Endothelial cell of umbilical vein (primary cell): ENCODE results near the gene ZNF614. TPM values are rescaled to one million over a fixed set of nuclear protein-coding genes. Genes with fewer than 3 reads are reported as not detected.

Source experiments
- BruUV-seq: library from RNA; stranded (reverse); fragments of 400-500 nt; replicated peaks from 2 replicates; lab custom pipeline; 2021; lab: Mats Ljungman, UMichigan
- CTCF ChIA-PET: fragments of 300-600, 350-600 bp; sonication (Branson Sonifier 250); formaldehyde crosslinking; loops from one replicate; lab custom pipeline; 2021; ENCODE audit warnings: antibody characterized with exemption, inconsistent platforms; lab: Charles Lee
- POLR2A ChIA-PET: fragments of 300-600, 350-600 bp; sonication (Branson Sonifier 250); formaldehyde crosslinking; loops from one replicate; lab custom pipeline; 2021; ENCODE audit warnings: antibody characterized with exemption, inconsistent platforms; lab: Charles Lee
- DNase-seq: peaks from one replicate; pipeline ENCODE4 v3.0.0-alpha.2; 2011; ENCODE audit warnings: low read depth, low spot score
- FAIRE-seq: peaks from 2 replicates; lab custom pipeline; 2011; peaks lifted over from hg19 to GRCh38; lab: Jason Lieb, UNC
- H2AFZ ChIP-seq: 2 replicates; pipeline ENCODE4 v1.6.0; 2012; ENCODE audit warnings: low read depth, low read length, control low read depth, inconsistent platforms
- H3K27ac ChIP-seq: 2 replicates; pipeline ENCODE4 v1.5.1; 2011; ENCODE audit warnings: low read depth, mild to moderate bottlenecking, control low read depth, low read length, moderate library complexity; ENCODE audit not compliant: insufficient read depth
- H3K27me3 ChIP-seq, 2 experiments: 2 replicates each; pipeline versions ENCODE4 v1.6.0 to v1.6.1; 2011; ENCODE audit warnings: low read length in 2 of 2, mixed read lengths in 1 of 2; ENCODE audit not compliant: control insufficient read depth in 2 of 2, insufficient read depth in 2 of 2
- H3K36me3 ChIP-seq, 2 experiments: 2 replicates in 1 of 2; 3 replicates in 1 of 2; pipeline ENCODE4 v1.5.1; 2011; ENCODE audit warnings: low read length in 2 of 2, mild to moderate bottlenecking in 1 of 2, moderate library complexity in 1 of 2; ENCODE audit not compliant: control insufficient read depth in 2 of 2, insufficient read depth in 2 of 2; ENCODE audit errors: extremely low read depth in 1 of 2
- H3K4me1 ChIP-seq: 3 replicates; pipeline ENCODE4 v1.5.1; 2011; ENCODE audit warnings: mild to moderate bottlenecking, low read length; ENCODE audit not compliant: control insufficient read depth, insufficient read depth; ENCODE audit errors: extremely low read depth
- H3K4me2 ChIP-seq: 2 replicates; pipeline ENCODE4 v1.6.1; 2011; ENCODE audit warnings: low read length, control low read depth, mixed read lengths; ENCODE audit not compliant: insufficient read depth
- H3K4me3 ChIP-seq, 3 experiments: fragments of 200-600 bp in 1 of 3; sonication (generic), shearing (Covaris generic) in 1 of 3; replicated peaks in 1 of 3; 2 replicates each; pipeline ENCODE4 v1.5.1; 2011 to 2016; ENCODE audit warnings: control low read depth in 3 of 3, low read length in 3 of 3, mild to moderate bottlenecking in 2 of 3, inconsistent platforms in 1 of 3, low read depth in 1 of 3, moderate library complexity in 1 of 3; ENCODE audit not compliant: insufficient read depth in 1 of 3
- H3K79me2 ChIP-seq: 2 replicates; pipeline ENCODE4 v1.6.0; 2012; ENCODE audit warnings: low read length, inconsistent platforms; ENCODE audit not compliant: control insufficient read depth, insufficient read depth
- H3K9ac ChIP-seq: replicated peaks from 2 replicates; pipeline ENCODE3; 2011; ENCODE audit warnings: low read length, control low read depth; ENCODE audit not compliant: insufficient read depth; ENCODE audit errors: extremely low read depth
- H3K9me1 ChIP-seq: replicated peaks from 3 replicates; pipeline ENCODE4 v1.6.0; 2011; ENCODE audit warnings: mild to moderate bottlenecking, low read length; ENCODE audit not compliant: control insufficient read depth, insufficient read depth; ENCODE audit errors: extremely low read depth
- H3K9me3 ChIP-seq: replicated peaks from 2 replicates; pipeline ENCODE4 v1.5.1; 2012; ENCODE audit warnings: low read length, inconsistent platforms; ENCODE audit not compliant: control insufficient read depth, insufficient read depth
- H4K20me1 ChIP-seq: replicated peaks from 2 replicates; pipeline ENCODE3; 2011; ENCODE audit warnings: mild to moderate bottlenecking, low read length; ENCODE audit not compliant: control insufficient read depth, insufficient read depth; ENCODE audit errors: extremely low read depth
- EZH2 ChIP-seq: IDR thresholded peaks from 2 replicates; pipeline ENCODE4 v1.6.1; 2012; ENCODE audit warnings: borderline replicate concordance, low read depth, mild to moderate bottlenecking, moderate library complexity, low read length, inconsistent platforms; ENCODE audit not compliant: severe bottlenecking
- FOS ChIP-seq: IDR thresholded peaks from 2 replicates; pipeline ENCODE4 v1.6.1; 2011; ENCODE audit warnings: mild to moderate bottlenecking, low read length, moderate library complexity, borderline replicate concordance; ENCODE audit not compliant: insufficient read depth
- GATA2 ChIP-seq: IDR thresholded peaks from 2 replicates; pipeline ENCODE4 v1.7.0; 2011; ENCODE audit warnings: low read depth, mild to moderate bottlenecking, moderate library complexity, mixed read lengths, low read length; ENCODE audit not compliant: insufficient read length, insufficient read depth
- JUN ChIP-seq: IDR thresholded peaks from 2 replicates; pipeline ENCODE4 v1.6.1; 2011; ENCODE audit warnings: borderline replicate concordance, low read depth; ENCODE audit not compliant: insufficient read length, insufficient read depth
- MYC ChIP-seq: IDR thresholded peaks from one replicate; pipeline ENCODE4 v1.6.1; 2011; ENCODE audit warnings: mild to moderate bottlenecking, low read depth, low read length
- POLR2A ChIP-seq: IDR thresholded peaks from 2 replicates; pipeline ENCODE4 v1.6.1; 2012; ENCODE audit warnings: low read depth, mild to moderate bottlenecking, control low read depth, low read length
- POLR2AphosphoS5 ChIP-seq: IDR thresholded peaks from 2 replicates; pipeline ENCODE4 v1.6.1; 2012; ENCODE audit warnings: low read depth, mild to moderate bottlenecking, control low read depth, low read length, moderate library complexity; ENCODE audit not compliant: insufficient read depth
- dilution Hi-C: fragments of 300-500 bp; cut with MboI; formaldehyde crosslinking; loops from one replicate; pipeline ENCODE4 v1.15.0; 2019; ENCODE audit warnings: low sequenced_read_pairs; ENCODE audit not compliant: extremely low pct_ligation_motif_present
- intact Hi-C: fragments of 100-400 bp; cut with micrococcal nuclease; formaldehyde crosslinking; loops from one replicate; pipeline ENCODE4 v1.10.0; 2022
- polyA plus RNA-seq, 4 experiments: library from polyadenylated mRNA; depleted of rRNA in 3 of 4; stranded (reverse) in 3 of 4; unstranded in 1 of 4; fragments of >200 nt; gene quantifications; 2 replicates each; pipeline versions ENCODE4 v1.2.1 to v1.2.3, GENCODE V29; 2011 to 2012; ENCODE audit warnings: missing spikeins in 1 of 4
- total RNA-seq: library from RNA; stranded (reverse); gene quantifications from 2 replicates; pipeline ENCODE4 v1.2.3, GENCODE V29; 2021
- TF ChIP-seq, protein P1 (sequence below): IDR thresholded peaks from 2 replicates; pipeline ENCODE4 v1.6.1; 2011; ENCODE audit not compliant: insufficient read depth, insufficient read length
- TF ChIP-seq, protein P2 (sequence below), 2 donors: IDR thresholded peaks; 1 replicate in 1 of 2; 2 replicates in 1 of 2; pipeline ENCODE4 v1.5.1; 2011; ENCODE audit warnings: low read length in 2 of 2, mild to moderate bottlenecking in 2 of 2, moderate library complexity in 2 of 2, control low read depth in 1 of 2, inconsistent platforms in 1 of 2, low read depth in 1 of 2; ENCODE audit not compliant: insufficient read depth in 1 of 2; ENCODE audit errors: extremely low read depth in 1 of 2

The ZNF614 gene
- total and polyA plus RNA-seq, 2 donors (not counting 3 experiments of a cell fraction or from before 2014, with no cell fraction given) = 2.5 to 7.8 TPM

- no peak overlapping the region for H3K4me2 ChIP-seq
- TF ChIP-seq EZH2 (no peak), JUN (no peak), POLR2AphosphoS5 (no peak), GATA2 (no peak), FOS (no peak), MYC (no peak), POLR2A (no peak)
- TF ChIP-seq, protein P1, sequence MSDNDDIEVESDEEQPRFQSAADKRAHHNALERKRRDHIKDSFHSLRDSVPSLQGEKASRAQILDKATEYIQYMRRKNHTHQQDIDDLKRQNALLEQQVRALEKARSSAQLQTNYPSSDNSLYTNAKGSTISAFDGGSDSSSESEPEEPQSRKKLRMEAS = no peak
- TF ChIP-seq, protein P2, sequence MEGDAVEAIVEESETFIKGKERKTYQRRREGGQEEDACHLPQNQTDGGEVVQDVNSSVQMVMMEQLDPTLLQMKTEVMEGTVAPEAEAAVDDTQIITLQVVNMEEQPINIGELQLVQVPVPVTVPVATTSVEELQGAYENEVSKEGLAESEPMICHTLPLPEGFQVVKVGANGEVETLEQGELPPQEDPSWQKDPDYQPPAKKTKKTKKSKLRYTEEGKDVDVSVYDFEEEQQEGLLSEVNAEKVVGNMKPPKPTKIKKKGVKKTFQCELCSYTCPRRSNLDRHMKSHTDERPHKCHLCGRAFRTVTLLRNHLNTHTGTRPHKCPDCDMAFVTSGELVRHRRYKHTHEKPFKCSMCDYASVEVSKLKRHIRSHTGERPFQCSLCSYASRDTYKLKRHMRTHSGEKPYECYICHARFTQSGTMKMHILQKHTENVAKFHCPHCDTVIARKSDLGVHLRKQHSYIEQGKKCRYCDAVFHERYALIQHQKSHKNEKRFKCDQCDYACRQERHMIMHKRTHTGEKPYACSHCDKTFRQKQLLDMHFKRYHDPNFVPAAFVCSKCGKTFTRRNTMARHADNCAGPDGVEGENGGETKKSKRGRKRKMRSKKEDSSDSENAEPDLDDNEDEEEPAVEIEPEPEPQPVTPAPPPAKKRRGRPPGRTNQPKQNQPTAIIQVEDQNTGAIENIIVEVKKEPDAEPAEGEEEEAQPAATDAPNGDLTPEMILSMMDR (IDR thresholded peaks at IDR 0.05; ENCODE audit: extremely low read depth in 1 of 2, insufficient read depth in 1 of 2, low read depth in 1 of 2, low read length in 2 of 2) = no peak
- peaks cover 9 to 27% of the 10 kb centered on the region in 2 experiments for H3K36me3 ChIP-seq
- peaks cover 20% of the 10 kb centered on the region for H3K9me3 ChIP-seq
- dilution Hi-C loops (no loop called here), intact Hi-C loops (no loop called here)
- H3K79me2 ChIP-seq = no peaks in the 10 kb centered on the region
- H3K4me3 ChIP-seq = no peak overlapping the region
- ChIA-PET POLR2A (no interaction called here), CTCF (no interaction called here)
- peaks cover under 1% of the 10 kb centered on the region for H3K4me1 ChIP-seq
- DNase-seq (no peak), FAIRE-seq (no peak)
- H3K9ac ChIP-seq = no peak overlapping the region
- H4K20me1 ChIP-seq = no peaks in the 10 kb centered on the region
- no peaks in the 10 kb centered on the region for H3K9me1 ChIP-seq
- H3K27me3 ChIP-seq = no peaks in the 10 kb centered on the region
- BruUV-seq = no TSS peak
- no peak overlapping the region for H2AFZ ChIP-seq
- no peak overlapping the region for H3K27ac ChIP-seq
These were observed 6.0 kb upstream of the ZNF614 start for GRCh38 chr19:52034051-52034728.
